HUDEP-2 (cell line): ENCODE measurements around the gene PUM1.

ENCODE experiments used
- DNase-seq, 76 experiments: peaks; one replicate each; lab custom pipeline; 2025; ENCODE audit not compliant: unreplicated experiment in 76 of 76; lab: John Stamatoyannopoulos, UW

The PUM1 gene

GRCh38 chr1:30882678-30883388 is 182.7 kb downstream of the PUM1 start:
- DNase-seq = no peak
